Heart left ventricle (tissue), 16 donors: ENCODE data around the gene YIPF2. TPM values are rescaled to one million over a fixed set of nuclear protein-coding genes. Genes with fewer than 3 reads are reported as not detected.

Source experiments
- ATAC-seq, 4 donors: fragments of 200-7000 bp; cut with Tn5 transposase; one replicate each; pipeline ENCODE4 v1.9.1; 2020 to 2022; ENCODE audit warnings: moderate library complexity in 4 of 4, mild to moderate bottlenecking in 3 of 4, moderate number of reproducible peaks in 1 of 4
- DNase-seq, 5 donors: peaks; one replicate each; pipeline ENCODE4 v3.0.0-alpha.2; 2020
- H3K27ac ChIP-seq, 12 donors: fragments of 200-600 bp; sonication (generic) in 4 of 12; one replicate each; pipeline versions ENCODE4 v1.5.0 to v1.8.0; 2016 to 2022; ENCODE audit warnings: mild to moderate bottlenecking in 2 of 12
- H3K27me3 ChIP-seq, 9 donors: fragments of 200-600 bp; sonication (generic) in 2 of 9; one replicate each; pipeline versions ENCODE4 v1.5.1 to v1.8.0; 2016 to 2022; ENCODE audit warnings: mild to moderate bottlenecking in 3 of 9
- H3K36me3 ChIP-seq, 9 donors: fragments of 200-600 bp; sonication (generic) in 2 of 9; one replicate each; pipeline versions ENCODE4 v1.5.0 to v1.8.0; 2018 to 2022; ENCODE audit warnings: mild to moderate bottlenecking in 2 of 9
- H3K4me1 ChIP-seq, 12 donors: fragments of 200-600 bp; sonication (generic) in 4 of 12; one replicate each; pipeline versions ENCODE4 v1.5.0 to v1.8.0; 2016 to 2022; ENCODE audit warnings: mild to moderate bottlenecking in 3 of 12
- H3K4me3 ChIP-seq, 12 donors: fragments of 200-600 bp; sonication (generic) in 4 of 12; one replicate each; pipeline versions ENCODE4 v1.5.0 to v1.8.0; 2017 to 2022; ENCODE audit warnings: mild to moderate bottlenecking in 9 of 12, moderate library complexity in 4 of 12
- H3K9me3 ChIP-seq, 12 donors: fragments of 200-600 bp; sonication (generic) in 4 of 12; one replicate each; pipeline versions ENCODE4 v1.5.0 to v1.8.0; 2016 to 2022; ENCODE audit warnings: mild to moderate bottlenecking in 1 of 12
- CTCF ChIP-seq, 12 donors: fragments of 200-600 bp; sonication (generic) in 4 of 12; IDR thresholded peaks; one replicate each; pipeline versions ENCODE4 v1.5.0 to v1.8.0; 2018 to 2022; ENCODE audit warnings: antibody characterized with exemption in 12 of 12, mild to moderate bottlenecking in 5 of 12
- POLR2A ChIP-seq, 2 donors: fragments of 450-650 bp; IDR thresholded peaks; one replicate each; pipeline ENCODE4 v1.6.1; 2017; ENCODE audit warnings: antibody characterized with exemption in 2 of 2, mild to moderate bottlenecking in 2 of 2, moderate library complexity in 2 of 2
- WGBS, 4 donors: extraction: QIAGEN DNeasy Blood & Tissue Kit in 2 of 4; methylation state at CpG; one replicate each; pipeline versions ENCODE4 v1.1.5 to v1.1.7; 2013 to 2018; 5-methylcytosine and 5-hydroxymethylcytosine counted together
- intact Hi-C, 10 donors: fragments of 100-400 bp; cut with DNase I; formaldehyde crosslinking; loops; one replicate each; pipeline versions ENCODE4 v1.11.1 to v1.14.2; 2022
- polyA plus RNA-seq, 2 donors: library from polyadenylated mRNA; stranded (reverse); fragments of 200-250 nt; gene quantifications; one replicate each; pipeline ENCODE4 v1.2.3, GENCODE V29; 2013
- total RNA-seq, 9 donors: library from RNA; depleted of rRNA in 2 of 9; stranded (reverse); fragments of >200 nt in 2 of 9; fragmentation: NEBNext Ultra II Directional in 3 of 9; extraction: Animal tissue kit (Norgen Biotek cat#: 25700) in 3 of 9; gene quantifications; one replicate each; pipeline versions ENCODE4 v1.1.0 to v1.2.4, GENCODE V29; 2016 to 2023
- donor health status: ischemic (EF 13 %, LVEDD 7.1; RV severe dilation, severe dysfunction).
- donor health status: healthy with polysubstance abuse.
- donor health status: DM: no; HTN: yes; CAD: no.
- donor health status: DM: no; HTN: no; CAD: no.
- donor health status: ischemic (EF 25% LVEDD 6.9; RV normal size, moderate dysfunction).
- donor health status: ischemic (EF 25% LVEDD 5.7; RV mildly dilated, moderate dysfunction).
- donor health status: healthy.
- donor health status: DM: yes; HTN: yes; CAD: no.
- donor health status: ischemic (EF 35%, LVEDD 5.7; RV mildly dilated, moderate dysfunction).
- donor health status: nonischemic (EF 11% LVEDD 7.7; RV severe dilation, severe dysfunction).
- donor health status: DM: yes; HTN: yes; CAD: no.
- donor health status: PGD.
- donor health status: ischemic (EF 29% LVEDD 5.4; RV normal size, mild dysfunction).
- donor health status: nonischemic (EF 23%, LVEDD 6.1; RV moderate dilation, normal function).

The YIPF2 gene
- total and polyA plus RNA-seq, 11 donors = 11.5 to 38.7 (median 21.3) TPM

GRCh38 chr19:10935371-10936059 is 7.1 kb upstream of the YIPF2 start:
- no peaks in the 10 kb centered on the region for H3K27me3 ChIP-seq
- H3K9me3 ChIP-seq = no peaks in the 10 kb centered on the region
- H3K4me3 ChIP-seq = no peak overlapping the region
- ATAC-seq (peak in 1 of 4 donors; percentile 35), DNase-seq (no peak)
- H3K4me1 ChIP-seq = peaks cover 0 to 10% (median 2%) of the 10 kb centered on the region in 12 donors
- peaks cover 0 to 30% (median 12%) of the 10 kb centered on the region in 9 donors for H3K36me3 ChIP-seq
- 85 to 93% (median 88%) methylated on average over 7 to 9 of the region's 9 CpGs for WGBS, 4 donors
- H3K27ac ChIP-seq = no peak overlapping the region
- TF ChIP-seq POLR2A (IDR thresholded peaks at IDR 0.05) = no peak
- no peak for TF ChIP-seq CTCF (IDR thresholded peaks at IDR 0.05)
- intact Hi-C loops = loop anchor here in 6 of 10 donors (5.0 to 10.0 kb wide), 6 partner anchors 47 to 269 kb away; no protein-coding TSS in a partner anchor

GRCh38 chr19:10929402-10929794 is 959 bp upstream of the YIPF2 start:
- Histone ChIP-seq H3K36me3 (peaks cover 0 to 41% (median 22%) of the 10 kb centered on the region in 9 donors), H3K27me3 (no peaks in the 10 kb centered on the region), H3K4me3 (peak overlapping the region; percentile 72 to 100 (median 96)), H3K9me3 (no peaks in the 10 kb centered on the region), H3K27ac (peak overlapping the region in 10 of 12 donors; percentile 70 to 92 (median 86)), H3K4me1 (peaks cover 3 to 32% (median 18%) of the 10 kb centered on the region in 12 donors)
- ATAC-seq (no peak), DNase-seq (no peak)
- intact Hi-C loops = loop anchor here in 7 of 10 donors (2.0 to 5.0 kb wide), 4 partner anchors 52 to 59 kb away; partner anchors contain the start of gene CARM1 (in 2 of the 7)
- WGBS, 4 donors = 8 to 15% (median 12%) methylated on average over 11 to 27 of the region's 27 CpGs
- TF ChIP-seq POLR2A (IDR thresholded peaks at IDR 0.05) (no peak), CTCF (IDR thresholded peaks at IDR 0.05) (no peak)

GRCh38 chr19:10927730-10928562 is 493 bp downstream of the YIPF2 start:
- intact Hi-C loops = loop anchor here in 7 of 10 donors (2.0 to 5.0 kb wide), 4 partner anchors 51 to 57 kb away; partner anchors contain the start of gene CARM1 (in 2 of the 7)
- H3K36me3 ChIP-seq = peaks cover 0 to 47% (median 35%) of the 10 kb centered on the region in 9 donors
- peaks cover 3 to 32% (median 18%) of the 10 kb centered on the region in 12 donors for H3K4me1 ChIP-seq
- no peaks in the 10 kb centered on the region for H3K27me3 ChIP-seq
- H3K27ac ChIP-seq = peak overlapping the region; percentile 26 to 92 (median 84)
- WGBS, 4 donors = 9 to 15% (median 11%) methylated on average over 26 to 47 of the region's 47 CpGs
- H3K9me3 ChIP-seq = no peaks in the 10 kb centered on the region
- peak overlapping the region; percentile 72 to 100 (median 96) for H3K4me3 ChIP-seq
- ATAC-seq (peak in 3 of 4 donors; percentile 0 to 3 (median 1)), DNase-seq (no peak)
- TF ChIP-seq CTCF (IDR thresholded peaks at IDR 0.05) (no peak), POLR2A (IDR thresholded peaks at IDR 0.05) (no peak)

GRCh38 chr19:10924597-10924996 is 3.8 kb downstream of the YIPF2 start:
- DNase-seq = no peak
- WGBS, 4 donors = 84 to 90% (median 85%) methylated on average over 13 of the region's 13 CpGs
- Histone ChIP-seq H3K36me3 (peaks cover 0 to 59% (median 49%) of the 10 kb centered on the region in 9 donors), H3K4me1 (peaks cover 0 to 19% (median 11%) of the 10 kb centered on the region in 12 donors), H3K4me3 (no peak overlapping the region), H3K27me3 (no peaks in the 10 kb centered on the region), H3K9me3 (no peaks in the 10 kb centered on the region), H3K27ac (no peak overlapping the region)
- TF ChIP-seq CTCF (IDR thresholded peaks at IDR 0.05) = no peak
- no peak for ATAC-seq
- intact Hi-C loops = no loop called here
